H1 (cell line): ENCODE data around the gene ZBTB16. TPM values are rescaled to one million over a fixed set of nuclear protein-coding genes. Genes with fewer than 3 reads are reported as not detected.

Experiments used
- CTCF ChIA-PET: fragments of 300-600 bp; sonication (Branson Sonifier 250); formaldehyde crosslinking; loops from one replicate; lab custom pipeline; 2021; ENCODE audit not compliant: partially characterized antibody; lab: Charles Lee
- POLR2A ChIA-PET: fragments of 300-600 bp; sonication (Branson Sonifier 250); formaldehyde crosslinking; loops from one replicate; lab custom pipeline; 2021; ENCODE audit warnings: inconsistent platforms; ENCODE audit not compliant: partially characterized antibody; lab: Charles Lee
- DNase-seq, 2 experiments: peaks; one replicate each; pipeline versions ENCODE4 v3.0.0 to v3.0.0-alpha.2; 2010 to 2022; ENCODE audit warnings: low spot score in 2 of 2, low read depth in 1 of 2, mixed read lengths in 1 of 2
- FAIRE-seq: peaks from 2 replicates; lab custom pipeline; 2011; peaks lifted over from hg19 to GRCh38; lab: Jason Lieb, UNC
- H2AFZ ChIP-seq: 2 replicates; pipeline ENCODE4 v1.8.1; 2012; ENCODE audit warnings: low read length, inconsistent platforms
- H2AK5ac ChIP-seq: 2 replicates; pipeline ENCODE4 v1.6.1; 2013; ENCODE audit warnings: low read depth, low read length
- H2BK120ac ChIP-seq: replicated peaks from 2 replicates; pipeline ENCODE3; 2013; ENCODE audit warnings: low read depth, low read length, inconsistent platforms
- H2BK12ac ChIP-seq: 2 replicates; pipeline ENCODE4 v1.6.1; 2013; ENCODE audit warnings: low read depth, low read length
- H2BK15ac ChIP-seq: 2 replicates; pipeline ENCODE4 v1.6.1; 2013; ENCODE audit warnings: low read length
- H2BK20ac ChIP-seq: 2 replicates; pipeline ENCODE4 v1.6.1; 2013; ENCODE audit warnings: low read length
- H2BK5ac ChIP-seq: 2 replicates; pipeline ENCODE4 v1.6.1; 2013; ENCODE audit warnings: low read depth, low read length
- H3K14ac ChIP-seq: 2 replicates; pipeline ENCODE4 v1.6.1; 2013; ENCODE audit warnings: inconsistent platforms; ENCODE audit not compliant: insufficient read length
- H3K18ac ChIP-seq: 2 replicates; pipeline ENCODE4 v1.6.1; 2013; ENCODE audit warnings: low read length; ENCODE audit errors: extremely low read depth
- H3K23ac ChIP-seq: 2 replicates; pipeline ENCODE4 v1.6.1; 2013; ENCODE audit warnings: inconsistent platforms; ENCODE audit not compliant: insufficient read length
- H3K23me2 ChIP-seq: 2 replicates; pipeline ENCODE4 v1.6.1; 2013; ENCODE audit warnings: low read depth, low read length
- H3K27ac ChIP-seq: 2 replicates; pipeline ENCODE4 v1.6.1; 2011; ENCODE audit warnings: low read depth, low read length, inconsistent platforms
- H3K27me3 ChIP-seq, 4 experiments: replicated peaks in 1 of 4; 1 replicate in 1 of 4; 2 replicates in 3 of 4; pipeline versions ENCODE4 v1.6.1 to v1.8.1; 2011 to 2013; ENCODE audit warnings: low read length in 3 of 4, mild to moderate bottlenecking in 3 of 4, inconsistent platforms in 2 of 4, mixed read lengths in 2 of 4, moderate library complexity in 1 of 4; ENCODE audit not compliant: control insufficient read depth in 3 of 4, insufficient read depth in 3 of 4; ENCODE audit errors: extremely low read depth in 1 of 4
- H3K36me3 ChIP-seq, 4 experiments: 2 replicates each; pipeline versions ENCODE4 v1.6.1 to v1.8.1; 2011 to 2013; ENCODE audit warnings: mild to moderate bottlenecking in 4 of 4, low read length in 3 of 4, moderate library complexity in 2 of 4, control low read depth in 1 of 4, inconsistent platforms in 1 of 4; ENCODE audit not compliant: insufficient read depth in 4 of 4, control insufficient read depth in 2 of 4
- H3K4ac ChIP-seq: replicated peaks from 2 replicates; pipeline ENCODE3; 2013; ENCODE audit warnings: low read length, low read depth, mixed read lengths, inconsistent platforms; ENCODE audit not compliant: insufficient read length
- H3K4me1 ChIP-seq, 4 experiments: replicated peaks in 1 of 4; 1 replicate in 1 of 4; 2 replicates in 3 of 4; pipeline versions ENCODE4 v1.6.1 to v1.8.1; 2011 to 2013; ENCODE audit warnings: low read length in 3 of 4, inconsistent platforms in 2 of 4, mixed read lengths in 1 of 4; ENCODE audit not compliant: insufficient read depth in 4 of 4, control insufficient read depth in 3 of 4
- H3K4me2 ChIP-seq, 2 experiments: 2 replicates each; pipeline versions ENCODE4 v1.6.1 to v1.8.1; 2011 to 2013; ENCODE audit warnings: low read depth in 2 of 2, low read length in 2 of 2, control low read depth in 1 of 2, inconsistent platforms in 1 of 2, mild to moderate bottlenecking in 1 of 2; ENCODE audit not compliant: insufficient read depth in 1 of 2
- H3K4me3 ChIP-seq, 4 experiments: fragments of 200-600, 300-600 bp in 1 of 4; sonication (generic), shearing (Covaris generic), sonication (Bioruptor Twin) in 1 of 4; 2 replicates each; pipeline versions ENCODE4 v1.5.1 to v1.8.1; 2011 to 2016; ENCODE audit warnings: low read length in 4 of 4, low read depth in 3 of 4, control low read depth in 2 of 4, inconsistent platforms in 2 of 4, mild to moderate bottlenecking in 2 of 4, mixed read lengths in 1 of 4, moderate library complexity in 1 of 4; ENCODE audit not compliant: insufficient read depth in 2 of 4; ENCODE audit errors: extremely low read depth in 1 of 4
- H3K56ac ChIP-seq: replicated peaks from 2 replicates; pipeline ENCODE3; 2013; ENCODE audit warnings: low read depth, mild to moderate bottlenecking, mixed read lengths, low read length, inconsistent platforms; ENCODE audit not compliant: insufficient read length
- H3K79me1 ChIP-seq: 2 replicates; pipeline ENCODE4 v1.6.1; 2013; ENCODE audit warnings: low read depth, low read length, control low read depth
- H3K79me2 ChIP-seq, 2 experiments: 2 replicates each; pipeline versions ENCODE4 v1.6.1 to v1.8.1; 2012 to 2013; ENCODE audit warnings: low read length in 2 of 2, mild to moderate bottlenecking in 2 of 2, inconsistent platforms in 1 of 2; ENCODE audit not compliant: insufficient read depth in 2 of 2, control insufficient read depth in 1 of 2
- H3K9ac ChIP-seq, 4 experiments: replicated peaks in 1 of 4; 1 replicate in 1 of 4; 2 replicates in 3 of 4; pipeline versions ENCODE4 v1.6.1 to v1.8.1; 2011 to 2013; ENCODE audit warnings: low read depth in 3 of 4, low read length in 3 of 4, control low read depth in 2 of 4, mild to moderate bottlenecking in 2 of 4, moderate library complexity in 2 of 4, inconsistent platforms in 1 of 4; ENCODE audit errors: extremely low read depth in 1 of 4
- H3K9me3 ChIP-seq, 2 experiments: 2 replicates each; pipeline versions ENCODE4 v1.6.1 to v1.8.1; 2012 to 2013; ENCODE audit warnings: mild to moderate bottlenecking in 2 of 2, moderate library complexity in 2 of 2, control low read depth in 1 of 2, inconsistent platforms in 1 of 2, low read depth in 1 of 2, low read length in 1 of 2, mixed read lengths in 1 of 2; ENCODE audit not compliant: insufficient read depth in 2 of 2
- H4K20me1 ChIP-seq, 2 experiments: replicated peaks in 1 of 2; 2 replicates each; pipeline versions ENCODE3 to v1.8.1; 2011 to 2013; ENCODE audit warnings: inconsistent platforms in 2 of 2, low read length in 2 of 2, mild to moderate bottlenecking in 1 of 2; ENCODE audit not compliant: insufficient read depth in 2 of 2, control insufficient read depth in 1 of 2
- H4K5ac ChIP-seq: 2 replicates; pipeline ENCODE4 v1.6.1; 2013; ENCODE audit warnings: low read length, low read depth, mixed read lengths, inconsistent platforms; ENCODE audit not compliant: insufficient read length
- H4K8ac ChIP-seq: 2 replicates; pipeline ENCODE4 v1.8.0; 2013; ENCODE audit warnings: mild to moderate bottlenecking, moderate library complexity, low read length, inconsistent platforms; ENCODE audit not compliant: insufficient read depth; ENCODE audit errors: extremely low read depth
- H4K91ac ChIP-seq: replicated peaks from 2 replicates; pipeline ENCODE3; 2013; ENCODE audit warnings: low read length, mixed read lengths, inconsistent platforms; ENCODE audit not compliant: insufficient read length
- BACH1 ChIP-seq: IDR thresholded peaks from 2 replicates; pipeline ENCODE4 v1.6.1; 2012; ENCODE audit warnings: low read length, improper control_type of control experiment
- MAFK ChIP-seq: IDR thresholded peaks from 2 replicates; pipeline ENCODE4 v1.6.1; 2012; ENCODE audit warnings: low read depth, mild to moderate bottlenecking, improper control_type of control experiment, low read length
- RNF2 ChIP-seq: fragments of 200-900, 300-1000 bp; sonication (generic); IDR thresholded peaks from 2 replicates; pipeline ENCODE4 v1.7.1; 2016; ENCODE audit warnings: borderline replicate concordance, low read depth, mild to moderate bottlenecking, antibody characterized with exemption, low read length; ENCODE audit not compliant: poor library complexity, severe bottlenecking; ENCODE audit errors: missing control alignments
- WGBS, 2 experiments: shearing (Covaris generic) in 1 of 2; methylation state at CpG; one replicate each; pipeline versions ENCODE4 v1.1.6 to v1.1.7; 2013 to 2015; ENCODE audit warnings: low lambda C conversion rate in 2 of 2, mixed read lengths in 2 of 2, inconsistent platforms in 1 of 2, low coverage in 1 of 2, missing lambda C conversion rate in 1 of 2; ENCODE audit not compliant: insufficient replicate concordance in 2 of 2, insufficient coverage in 1 of 2, insufficient read length in 1 of 2; ENCODE audit errors: extremely low coverage in 1 of 2, missing lambda C conversion rate in 1 of 2; 5-methylcytosine and 5-hydroxymethylcytosine counted together
- polyA plus RNA-seq, 7 experiments: library from polyadenylated mRNA; depleted of rRNA in 3 of 7; stranded (reverse) in 5 of 7; unstranded in 2 of 7; fragments of >200 nt in 5 of 7; fragments of 200-250 nt in 2 of 7; gene quantifications; 1 replicate in 5 of 7; 2 replicates in 1 of 7; 4 replicates in 1 of 7; pipeline versions ENCODE4 v1.2.1 to v1.2.3, GENCODE V29; 2011 to 2013; ENCODE audit warnings: missing spikeins in 2 of 7, mixed read lengths in 2 of 7
- total RNA-seq: library from RNA; stranded (reverse); fragmentation: NEBNext Ultra II Directional; extraction: Animal tissue kit (Norgen Biotek cat#: 25700); gene quantifications from 2 replicates; pipeline ENCODE4 v1.2.1, GENCODE V29; 2021

ZBTB16 gene
- total and polyA plus RNA-seq, 2 of the 8 experiments (the other 6 are each of a cell fraction or from before 2014, with no cell fraction given): 0.12 to 0.61 TPM

GRCh38 chr11:114250993-114251814 is 191.7 kb downstream of the ZBTB16 start:
- no peaks in the 10 kb centered on the region for H3K36me3 ChIP-seq

More at GRCh38 chr11:114250993-114251814, 191.7 kb downstream of the ZBTB16 start:
- WGBS, 2 experiments: 82% methylated on average over 12 of the region's 14 CpGs; no CpG with 5 or more reads in 1 of the 2 experiments
- H2BK120ac ChIP-seq: no peak overlapping the region
- H3K9me3 ChIP-seq: no peaks in the 10 kb centered on the region
- no peak overlapping the region for H2BK12ac ChIP-seq
- H3K79me1 ChIP-seq: no peaks in the 10 kb centered on the region
- H2BK15ac ChIP-seq: 0 out of 2 replicates have a peak overlapping the region, but pooled peaks have one; percentile 16
- H3K27me3 ChIP-seq: no peaks in the 10 kb centered on the region
- H3K4ac ChIP-seq: no peak overlapping the region
- H3K23me2 ChIP-seq: no peaks in the 10 kb centered on the region; the same call in 1 of the 2 replicates
- CTCF ChIA-PET: interaction anchor here (0.6 to 20.1 kb wide), 39 partner anchors 8 to 292 kb away, joined by 3 to 256 read pairs (median 4); no protein-coding TSS in a partner anchor
- H3K79me2 ChIP-seq: no peaks in the 10 kb centered on the region
- H3K9ac ChIP-seq: no peak overlapping the region
- H3K56ac ChIP-seq: no peak overlapping the region
- peak; percentile 83 for TF ChIP-seq BACH1
- no peak for TF ChIP-seq RNF2
- peak; percentile 4; the same call in 1 of the 2 replicates for TF ChIP-seq MAFK
- TF ChIP-seq, all 59 proteins: peak for 2
- H4K8ac ChIP-seq: no peak overlapping the region
- H2AFZ ChIP-seq: peak overlapping the region; percentile 70
- POLR2A ChIA-PET: interaction anchor here (0.8 kb wide), 1 partner anchor 149 kb away, joined by 3 read pairs; the partner anchor contains the start of genes C11orf71 and RBM7
- no peak overlapping the region for H3K14ac ChIP-seq
- no peak overlapping the region for H3K4me3 ChIP-seq
- H4K20me1 ChIP-seq: no peaks in the 10 kb centered on the region
- no peak overlapping the region for H3K4me2 ChIP-seq
- no peak overlapping the region for H2BK5ac ChIP-seq
- H4K5ac ChIP-seq: no peak overlapping the region
- no peak overlapping the region for H2AK5ac ChIP-seq
- no peak overlapping the region for H3K27ac ChIP-seq
- H3K18ac ChIP-seq: no peak overlapping the region
- H2BK20ac ChIP-seq: 0 out of 2 replicates have a peak overlapping the region, but pooled peaks have one; percentile 18
- no peak overlapping the region for H3K23ac ChIP-seq
- FAIRE-seq: no peak
- DNase-seq: no peak
- H4K91ac ChIP-seq: no peak overlapping the region
- peaks cover 0 to 5% (median 0%) of the 10 kb centered on the region in 4 experiments; a peak in 2 of 7 replicates for H3K4me1 ChIP-seq
